Activated T-cell treated with anti-CD3 and anti-CD28 coated beads, Interleukin-2, amount 50 U/mL, for 72 hours (primary cell): Measurements from ENCODE around the gene S100A10. TPM values are rescaled to one million over a fixed set of nuclear protein-coding genes. Genes with fewer than 3 reads are reported as not detected.
A peak's percentile ranks its signal among the peaks of the same experiment; 100 is the strongest.

Experiments
- ATAC-seq, 2 donors: fragments of 150-1000 bp; cut with Tn5 transposase; replicated peaks in 1 of 2; 2 replicates each; pipeline ENCODE4 v1.10.0; 2021; ENCODE audit warnings: moderate library complexity in 2 of 2, mild to moderate bottlenecking in 1 of 2
- DNase-seq, 2 donors: peaks; one replicate each; pipeline ENCODE4 v3.0.0; 2021 to 2022; ENCODE audit warnings: mixed read lengths in 1 of 2
- H3K27ac Mint-ChIP-seq: one replicate; pipeline ENCODE4 v1.8.0; 2022; ENCODE audit warnings: mild to moderate bottlenecking, moderate library complexity, mixed read lengths
- H3K27me3 Mint-ChIP-seq: one replicate; pipeline ENCODE4 v1.8.0; 2022; ENCODE audit warnings: low read depth, mixed read lengths
- H3K36me3 Mint-ChIP-seq, 2 donors: one replicate each; pipeline ENCODE4 v1.8.0; 2022; ENCODE audit warnings: mixed read lengths in 2 of 2, mild to moderate bottlenecking in 1 of 2; ENCODE audit not compliant: insufficient read depth in 2 of 2
- H3K4me1 Mint-ChIP-seq: one replicate; pipeline ENCODE4 v1.8.0; 2022; ENCODE audit warnings: low read depth, mixed read lengths
- H3K4me3 Mint-ChIP-seq, 2 donors: one replicate each; pipeline ENCODE4 v1.8.0; 2022; ENCODE audit warnings: mild to moderate bottlenecking in 2 of 2, mixed read lengths in 2 of 2, moderate library complexity in 2 of 2
- H3K9me3 Mint-ChIP-seq, 2 donors: one replicate each; pipeline ENCODE4 v1.8.0; 2022; ENCODE audit warnings: mixed read lengths in 2 of 2
- total RNA-seq, 2 donors: library from RNA; stranded (reverse); gene quantifications; one replicate each; pipeline ENCODE4 v1.2.3, GENCODE V29; 2022

Gene S100A10
- total RNA-seq, 2 donors from 2014 or later = 76.6 to 138 TPM

DNA sequence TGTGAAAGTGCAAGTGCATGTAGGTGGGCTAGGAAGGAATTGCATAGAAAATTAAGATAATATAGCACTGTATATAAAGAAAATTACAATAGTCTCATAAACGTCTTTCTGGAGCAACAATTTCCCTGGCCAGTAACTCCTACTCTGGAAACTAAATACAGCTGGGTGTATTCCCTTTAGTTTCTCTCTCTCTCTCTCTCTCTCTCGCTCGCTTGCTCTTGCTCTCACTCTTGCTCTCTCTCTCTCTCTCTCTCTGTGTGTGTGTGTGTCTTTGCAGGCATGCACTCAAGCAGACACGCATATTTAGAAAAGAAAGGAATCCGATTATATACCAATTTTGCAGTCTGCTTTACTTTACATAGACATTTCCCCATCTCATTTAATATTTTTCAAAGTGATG is 14.7 kb downstream of the S100A10 start:
- H3K27ac Mint-ChIP-seq = no peak overlapping the region
- H3K4me1 Mint-ChIP-seq = peaks cover 26% of the 10 kb centered on the region
- no peak for ATAC-seq
- H3K36me3 Mint-ChIP-seq = peaks cover 6 to 16% of the 10 kb centered on the region in 2 donors
- DNase-seq = no peak
- no peaks in the 10 kb centered on the region for H3K9me3 Mint-ChIP-seq
- no peak overlapping the region for H3K4me3 Mint-ChIP-seq
- peaks cover 4% of the 10 kb centered on the region for H3K27me3 Mint-ChIP-seq

DNA sequence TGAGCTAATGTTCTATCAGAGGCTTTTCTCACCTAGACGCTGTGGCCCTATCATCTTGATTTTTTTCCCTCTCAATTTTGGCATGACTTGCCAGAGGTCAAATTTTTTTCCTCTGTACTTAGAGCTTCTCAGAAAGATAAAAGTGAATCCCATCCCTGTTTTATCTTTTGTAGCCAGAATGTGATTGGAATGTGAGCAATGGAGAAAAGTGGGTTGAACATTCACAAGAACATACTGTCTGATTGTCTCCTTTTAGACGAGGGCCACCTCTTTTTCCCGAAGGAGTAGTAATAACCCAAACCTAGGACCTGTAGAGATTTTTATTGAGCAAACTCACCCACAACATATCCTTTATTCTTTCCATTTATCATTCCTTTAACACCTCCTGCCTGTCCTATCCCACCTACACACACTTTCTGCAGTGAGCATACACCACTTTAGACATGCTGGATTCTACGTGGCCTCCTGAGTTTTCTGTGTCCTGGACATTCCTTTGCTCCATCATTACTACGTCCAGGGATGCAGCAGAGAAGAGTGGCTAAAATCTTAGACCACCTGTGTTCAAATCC is 15.9 kb downstream of the S100A10 start:
- no peaks in the 10 kb centered on the region for H3K9me3 Mint-ChIP-seq
- no peak for ATAC-seq

DNA sequence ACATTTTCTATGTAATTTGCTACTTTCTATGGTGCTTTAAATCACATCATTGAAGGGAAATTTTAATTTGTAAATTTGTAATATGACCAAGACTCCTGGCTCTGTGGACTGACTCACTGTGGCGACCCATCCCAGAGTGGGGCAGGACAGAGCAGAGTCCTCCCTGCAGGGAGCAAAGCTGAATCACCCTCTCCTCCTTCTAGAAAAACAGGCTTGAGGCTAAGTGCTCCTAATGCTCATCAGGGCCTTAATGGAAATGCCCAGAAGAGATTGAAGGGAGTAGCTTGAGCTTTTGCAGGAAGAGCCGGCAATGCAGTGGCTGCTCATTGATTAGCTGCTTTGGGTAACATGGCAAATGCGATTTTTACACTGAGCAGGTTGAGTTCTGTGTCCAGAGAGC is 16.8 kb downstream of the S100A10 start:
- H3K4me1 Mint-ChIP-seq = peaks cover 22% of the 10 kb centered on the region
- no peaks in the 10 kb centered on the region for H3K9me3 Mint-ChIP-seq
- no peak overlapping the region for H3K4me3 Mint-ChIP-seq
- H3K36me3 Mint-ChIP-seq = peaks cover 3 to 8% of the 10 kb centered on the region in 2 donors
- ATAC-seq (no peak), DNase-seq (no peak)
- H3K27ac Mint-ChIP-seq = no peak overlapping the region
- peaks cover 4% of the 10 kb centered on the region for H3K27me3 Mint-ChIP-seq

More for the DNA sequence above, 15.9 kb downstream of the S100A10 start:
- Mint-ChIP-seq H3K27ac (no peak overlapping the region), H3K36me3 (peaks cover 6 to 13% of the 10 kb centered on the region in 2 donors), H3K4me3 (no peak overlapping the region), H3K4me1 (peaks cover 21% of the 10 kb centered on the region), H3K27me3 (peaks cover 4% of the 10 kb centered on the region)
- no peak for DNase-seq

- H3K27me3 Mint-ChIP-seq = peaks cover 4% of the 10 kb centered on the region
- H3K4me1 Mint-ChIP-seq = peaks cover 22% of the 10 kb centered on the region
- no peak overlapping the region for H3K27ac Mint-ChIP-seq
- H3K36me3 Mint-ChIP-seq = peaks cover 3 to 4% of the 10 kb centered on the region in 2 donors
- no peak for ATAC-seq
- no peak for DNase-seq
- no peak overlapping the region for H3K4me3 Mint-ChIP-seq
- no peaks in the 10 kb centered on the region for H3K9me3 Mint-ChIP-seq
Measured at GRCh38 chr1:151976015-151976343, 17.7 kb downstream of the S100A10 start.

DNA sequence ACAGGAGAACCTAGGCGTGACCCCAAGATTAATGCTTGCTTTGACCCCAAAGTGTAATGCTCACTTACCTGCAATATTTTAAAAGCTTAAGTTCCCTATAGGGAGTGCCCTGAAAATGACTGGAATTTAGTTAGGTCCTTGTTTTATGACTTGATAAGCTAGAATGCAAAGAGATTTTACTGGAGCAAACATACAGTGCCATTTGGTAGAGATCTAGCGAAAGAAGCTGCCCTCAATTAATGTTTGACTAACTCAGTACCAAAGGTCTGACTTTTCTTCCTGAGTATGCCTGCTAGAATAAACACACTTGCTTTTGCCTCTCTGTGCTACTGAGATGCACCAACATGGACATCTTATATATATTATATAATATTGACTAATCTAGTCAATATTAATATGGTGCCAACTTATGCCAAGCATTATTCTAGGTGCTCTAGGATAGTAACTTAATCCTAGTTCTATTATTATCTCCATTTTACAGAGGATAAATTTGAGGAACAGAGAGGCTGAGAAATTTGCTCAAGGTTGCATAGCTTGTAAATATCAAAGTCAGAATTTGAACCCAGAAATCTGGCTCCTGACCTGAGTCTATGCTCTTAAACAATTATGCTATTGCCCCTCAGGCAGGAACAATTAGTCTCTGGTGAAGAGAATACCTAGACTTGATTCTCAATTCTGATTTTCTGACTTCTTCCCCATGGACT is 18.2 kb downstream of the S100A10 start:
- H3K4me3 Mint-ChIP-seq = no peak overlapping the region
- no peak for ATAC-seq

GRCh38 chr1:151972542-151973248 is 21.0 kb downstream of the S100A10 start:
- H3K4me3 Mint-ChIP-seq = peak overlapping the region in 1 of 2 donors; percentile 55
- DNase-seq (peak; percentile 43 to 46), ATAC-seq (peak; percentile 95 to 98)
- no peaks in the 10 kb centered on the region for H3K36me3 Mint-ChIP-seq
- peaks cover 18% of the 10 kb centered on the region for H3K4me1 Mint-ChIP-seq
- H3K27me3 Mint-ChIP-seq = no peaks in the 10 kb centered on the region
- H3K27ac Mint-ChIP-seq = no peak overlapping the region
- no peaks in the 10 kb centered on the region for H3K9me3 Mint-ChIP-seq

More for the DNA sequence above, 18.2 kb downstream of the S100A10 start:
- DNase-seq = no peak
- H3K36me3 Mint-ChIP-seq = no peaks in the 10 kb centered on the region
- peaks cover 4% of the 10 kb centered on the region for H3K27me3 Mint-ChIP-seq
- no peaks in the 10 kb centered on the region for H3K9me3 Mint-ChIP-seq
- H3K27ac Mint-ChIP-seq = no peak overlapping the region
- peaks cover 22% of the 10 kb centered on the region for H3K4me1 Mint-ChIP-seq

- no peak for ATAC-seq
- H3K27me3 Mint-ChIP-seq = no peaks in the 10 kb centered on the region
- no peaks in the 10 kb centered on the region for H3K36me3 Mint-ChIP-seq
- H3K4me1 Mint-ChIP-seq = peaks cover 18% of the 10 kb centered on the region
- no peak overlapping the region for H3K4me3 Mint-ChIP-seq
- H3K9me3 Mint-ChIP-seq = no peaks in the 10 kb centered on the region
- no peak for DNase-seq
- H3K27ac Mint-ChIP-seq = no peak overlapping the region
Measured at GRCh38 chr1:151970626-151971025, 23.0 kb downstream of the S100A10 start.

GRCh38 chr1:151970128-151970527 is 23.5 kb downstream of the S100A10 start:
- no peaks in the 10 kb centered on the region for H3K36me3 Mint-ChIP-seq
- no peaks in the 10 kb centered on the region for H3K27me3 Mint-ChIP-seq
- ATAC-seq (no peak), DNase-seq (no peak)
- H3K27ac Mint-ChIP-seq = no peak overlapping the region
- H3K4me3 Mint-ChIP-seq = no peak overlapping the region
- peaks cover 18% of the 10 kb centered on the region for H3K4me1 Mint-ChIP-seq
- H3K9me3 Mint-ChIP-seq = no peaks in the 10 kb centered on the region

GRCh38 chr1:151968791-151969399 is 24.8 kb downstream of the S100A10 start:
- H3K36me3 Mint-ChIP-seq = no peaks in the 10 kb centered on the region
- H3K27me3 Mint-ChIP-seq = no peaks in the 10 kb centered on the region
- H3K4me1 Mint-ChIP-seq = peaks cover 18% of the 10 kb centered on the region
- ATAC-seq = no peak
- DNase-seq = no peak
- H3K4me3 Mint-ChIP-seq = no peak overlapping the region
- no peaks in the 10 kb centered on the region for H3K9me3 Mint-ChIP-seq
- no peak overlapping the region for H3K27ac Mint-ChIP-seq

DNA sequence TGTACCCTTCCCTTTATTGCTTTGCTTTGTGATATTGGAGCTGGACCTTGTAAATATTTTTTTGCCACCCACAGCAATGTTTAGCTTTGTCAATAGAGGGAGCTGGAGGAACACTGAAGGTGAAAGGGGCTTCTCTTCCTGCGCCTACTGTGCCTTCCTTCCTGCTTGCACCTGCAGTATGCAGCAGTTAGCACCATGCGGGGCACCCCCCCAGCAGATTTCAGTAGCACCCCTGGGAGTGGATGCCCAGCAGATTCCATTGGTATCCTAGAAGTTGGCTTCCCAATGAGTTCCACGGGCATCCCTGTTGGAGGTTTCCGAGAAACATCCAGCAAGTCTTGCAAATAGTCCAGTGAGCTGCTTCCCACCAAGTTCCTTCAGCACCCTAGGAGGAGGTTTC is 25.6 kb downstream of the S100A10 start:
- H3K4me3 Mint-ChIP-seq = no peak overlapping the region
- no peak overlapping the region for H3K27ac Mint-ChIP-seq
- DNase-seq = peak; percentile 54 to 67
- no peaks in the 10 kb centered on the region for H3K36me3 Mint-ChIP-seq
- H3K4me1 Mint-ChIP-seq = peaks cover 14% of the 10 kb centered on the region
- peak; percentile 80 to 81 for ATAC-seq
- H3K9me3 Mint-ChIP-seq = no peaks in the 10 kb centered on the region
- H3K27me3 Mint-ChIP-seq = no peaks in the 10 kb centered on the region

DNA sequence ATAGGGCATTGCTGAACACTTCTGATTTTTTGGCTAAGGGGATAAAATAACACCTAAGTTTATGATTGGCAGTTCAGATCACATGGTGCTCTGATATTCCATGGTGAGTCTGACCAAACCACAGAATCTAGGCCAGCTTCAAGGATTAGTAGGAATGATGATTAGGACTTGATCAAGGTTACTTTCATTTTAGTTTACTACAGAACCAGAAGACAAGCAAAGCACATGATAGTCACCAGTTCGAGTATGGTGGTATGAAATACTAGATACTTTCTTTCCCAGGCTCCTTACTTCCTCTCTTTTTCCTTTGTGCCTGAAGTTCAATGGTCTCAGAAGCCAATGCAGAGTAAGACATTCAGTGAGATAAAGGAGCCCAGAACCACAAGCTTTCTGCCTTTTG is 26.6 kb downstream of the S100A10 start:
- Mint-ChIP-seq H3K4me1 (peaks cover 6% of the 10 kb centered on the region), H3K27me3 (no peaks in the 10 kb centered on the region), H3K36me3 (no peaks in the 10 kb centered on the region), H3K27ac (no peak overlapping the region), H3K4me3 (no peak overlapping the region), H3K9me3 (no peaks in the 10 kb centered on the region)
- DNase-seq = no peak
- ATAC-seq = no peak

DNA sequence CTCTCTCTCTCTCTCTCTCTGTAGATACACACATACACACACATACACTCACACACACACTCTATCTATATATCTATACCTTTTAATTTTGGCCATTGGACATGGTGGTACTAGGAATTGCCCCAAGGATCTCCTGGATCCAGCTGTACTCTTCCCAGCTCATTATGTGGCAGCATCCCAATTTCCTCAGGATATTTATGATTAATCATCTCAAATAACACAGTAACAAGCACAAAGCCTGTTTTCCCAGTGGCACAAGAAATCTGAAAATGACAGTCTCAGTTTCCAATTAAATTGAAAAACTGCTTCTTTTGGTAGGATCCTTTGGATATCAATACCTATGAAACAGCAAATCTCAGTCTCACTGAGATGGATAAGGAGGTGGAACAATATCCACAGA is 27.6 kb downstream of the S100A10 start:
- Mint-ChIP-seq H3K4me3 (no peak overlapping the region), H3K27me3 (no peaks in the 10 kb centered on the region), H3K36me3 (no peaks in the 10 kb centered on the region), H3K27ac (no peak overlapping the region), H3K9me3 (no peaks in the 10 kb centered on the region), H3K4me1 (peaks cover 6% of the 10 kb centered on the region)
- no peak for ATAC-seq
- DNase-seq = no peak

- H3K36me3 Mint-ChIP-seq = no peaks in the 10 kb centered on the region
- no peak overlapping the region for H3K4me3 Mint-ChIP-seq
- H3K4me1 Mint-ChIP-seq = peaks cover 6% of the 10 kb centered on the region
- ATAC-seq (no peak), DNase-seq (no peak)
- H3K27ac Mint-ChIP-seq = no peak overlapping the region
- no peaks in the 10 kb centered on the region for H3K27me3 Mint-ChIP-seq
- no peaks in the 10 kb centered on the region for H3K9me3 Mint-ChIP-seq
Measured at GRCh38 chr1:151964510-151964909, 29.1 kb downstream of the S100A10 start.
